T-helper 1 cell treated with Interleukin-12 subunit alpha and Interleukin-12 subunit beta and Interleukin-4 antibody, amounts not matched to agents 30 μg/mL and 1 μg/mL, for 36 hours (primary cell): ENCODE results near the gene OSBPL10.
"Not testable (repeated sequence)": the region's sequence is repeated elsewhere in the genome, so short reads cannot be mapped to it uniquely, and the experiment has no call there.

Source experiments
- H3K27ac Mint-ChIP-seq: one replicate; pipeline ENCODE4 v1.8.0; 2021; ENCODE audit warnings: mild to moderate bottlenecking, mixed read lengths
- H3K27me3 Mint-ChIP-seq: one replicate; pipeline ENCODE4 v1.8.0; 2021; ENCODE audit warnings: low read depth, mixed read lengths
- H3K36me3 Mint-ChIP-seq: one replicate; pipeline ENCODE4 v1.8.0; 2021; ENCODE audit warnings: low read depth, mixed read lengths
- H3K4me1 Mint-ChIP-seq: one replicate; pipeline ENCODE4 v1.8.0; 2021; ENCODE audit warnings: low read depth, mixed read lengths
- H3K4me3 Mint-ChIP-seq: one replicate; pipeline ENCODE4 v1.8.0; 2021; ENCODE audit warnings: mild to moderate bottlenecking, moderate library complexity, mixed read lengths
- H3K9me3 Mint-ChIP-seq: one replicate; pipeline ENCODE4 v1.8.0; 2021; ENCODE audit warnings: mixed read lengths

OSBPL10 gene

DNA sequence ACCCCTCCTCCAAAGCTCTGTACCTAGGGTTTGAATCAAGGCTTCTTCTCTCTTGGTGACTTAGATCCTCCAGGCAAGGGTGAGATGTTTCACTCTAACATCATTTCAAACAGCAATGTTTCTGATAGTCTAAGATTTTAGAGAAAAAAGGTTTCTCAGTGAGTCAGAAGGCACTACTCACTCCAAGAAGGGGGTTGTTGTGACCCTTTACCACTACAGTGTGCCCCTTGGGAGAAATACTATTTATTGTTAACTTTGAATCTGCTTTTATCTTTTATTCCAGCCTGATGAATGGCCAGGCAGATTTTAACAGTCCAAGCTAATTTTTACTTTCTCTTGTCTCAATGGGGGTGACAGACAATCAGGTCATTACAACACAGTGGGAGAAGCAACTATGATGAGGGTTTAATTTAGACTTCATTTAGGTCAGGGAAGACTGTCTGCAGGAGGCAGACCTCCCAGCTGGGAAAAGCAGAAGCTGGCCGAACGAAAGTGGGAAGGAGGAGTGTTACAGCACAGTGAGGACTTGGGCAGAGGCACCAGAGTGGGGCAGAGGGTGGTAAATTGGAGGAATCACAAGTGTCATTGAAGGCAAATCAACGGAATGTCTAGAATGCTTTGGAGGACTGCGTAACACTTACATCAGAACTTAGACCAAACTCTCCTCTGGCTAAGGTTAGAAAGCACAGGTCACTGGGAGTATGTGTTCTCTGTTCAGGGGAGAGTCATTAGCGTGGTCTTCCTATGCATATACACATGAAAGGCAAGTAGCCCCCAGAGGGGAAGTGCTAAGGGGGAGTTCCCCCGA, 21.7 kb upstream of the OSBPL10 start:
- Mint-ChIP-seq H3K4me3 (no peak overlapping the region), H3K27me3 (peaks cover 5% of the 10 kb centered on the region), H3K9me3 (peaks cover 7% of the 10 kb centered on the region), H3K4me1 (peaks cover 2% of the 10 kb centered on the region), H3K27ac (no peak overlapping the region), H3K36me3 (peaks cover 2% of the 10 kb centered on the region)

DNA sequence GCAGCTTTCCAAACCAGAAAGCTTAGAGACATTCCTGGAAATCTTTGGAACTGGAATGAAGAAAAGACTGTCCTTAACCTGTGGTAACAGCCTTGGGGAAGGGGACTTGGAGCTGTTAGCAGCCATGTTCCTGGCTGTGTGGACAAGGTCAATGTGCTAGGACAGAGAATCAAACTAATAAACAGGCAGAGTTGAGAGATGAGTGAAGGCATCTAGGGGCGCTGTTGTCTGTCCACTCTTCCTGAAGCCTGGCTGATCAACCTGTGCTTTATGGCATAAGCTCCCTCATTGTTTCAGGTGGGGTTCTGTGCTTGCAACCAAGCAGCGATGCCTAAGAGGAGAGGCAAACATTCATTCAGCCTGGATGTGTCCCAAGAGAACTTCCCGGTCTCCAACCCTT, 19.8 kb upstream of the OSBPL10 start:
- H3K27me3 Mint-ChIP-seq = peaks cover 5% of the 10 kb centered on the region
- peaks cover 4% of the 10 kb centered on the region for H3K9me3 Mint-ChIP-seq
- H3K4me1 Mint-ChIP-seq = peaks cover 6% of the 10 kb centered on the region
- H3K27ac Mint-ChIP-seq = no peak overlapping the region
- H3K36me3 Mint-ChIP-seq = peaks cover 2% of the 10 kb centered on the region
- H3K4me3 Mint-ChIP-seq = no peak overlapping the region

DNA sequence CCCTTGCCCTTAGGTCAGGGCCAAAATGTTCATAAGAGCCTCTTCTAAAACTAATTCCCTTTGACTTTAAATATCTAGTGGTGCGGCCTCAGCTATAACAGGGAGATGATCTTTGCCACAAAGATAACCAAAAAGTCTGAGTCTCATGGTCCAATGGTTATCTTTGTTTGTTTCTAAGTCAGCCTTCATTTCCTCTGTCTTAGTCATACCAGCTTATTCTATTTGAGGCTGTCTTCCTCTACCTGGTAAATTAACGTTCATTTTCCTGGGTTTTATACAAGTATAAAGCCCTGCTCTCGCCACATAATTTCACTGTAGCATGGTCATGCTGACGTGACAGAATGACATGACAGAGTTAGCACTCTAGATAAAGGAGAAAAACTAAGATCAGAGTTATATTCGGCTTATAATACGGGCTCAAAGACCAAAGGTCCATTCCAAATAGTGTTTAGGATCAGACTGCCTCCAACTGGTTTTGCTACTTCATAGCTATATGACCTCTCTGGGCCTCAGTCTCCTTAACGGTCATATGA, 18.9 kb upstream of the OSBPL10 start:
- peaks cover 5% of the 10 kb centered on the region for H3K9me3 Mint-ChIP-seq
- H3K36me3 Mint-ChIP-seq = peaks cover 2% of the 10 kb centered on the region
- H3K4me3 Mint-ChIP-seq = no peak overlapping the region
- peaks cover 5% of the 10 kb centered on the region for H3K27me3 Mint-ChIP-seq
- no peak overlapping the region for H3K27ac Mint-ChIP-seq
- peaks cover 6% of the 10 kb centered on the region for H3K4me1 Mint-ChIP-seq

DNA sequence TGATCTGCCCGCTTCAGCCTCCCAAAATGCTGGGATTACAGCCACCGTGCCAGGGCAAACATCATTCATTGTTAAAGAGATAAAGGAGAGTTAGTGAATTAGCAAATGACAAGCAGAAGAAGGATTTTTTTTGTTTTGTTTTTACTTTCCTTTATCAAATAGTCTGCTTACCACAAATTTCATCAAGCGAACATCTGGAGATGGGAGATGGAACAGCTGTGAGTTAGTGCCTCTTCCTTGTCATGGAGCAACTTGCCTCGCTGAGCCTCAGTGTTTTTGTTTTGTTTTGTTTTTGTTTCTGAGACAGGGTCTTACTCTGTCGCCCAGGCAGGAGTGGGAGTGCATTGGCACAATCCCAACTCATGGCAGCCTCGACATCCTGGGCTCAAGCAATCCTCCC, 16.4 kb upstream of the OSBPL10 start:
- H3K27ac Mint-ChIP-seq = no peak overlapping the region
- H3K9me3 Mint-ChIP-seq = peaks cover 18% of the 10 kb centered on the region
- peaks cover 6% of the 10 kb centered on the region for H3K4me1 Mint-ChIP-seq
- no peak overlapping the region for H3K4me3 Mint-ChIP-seq
- H3K27me3 Mint-ChIP-seq = no peaks in the 10 kb centered on the region
- H3K36me3 Mint-ChIP-seq = peaks cover 4% of the 10 kb centered on the region

DNA sequence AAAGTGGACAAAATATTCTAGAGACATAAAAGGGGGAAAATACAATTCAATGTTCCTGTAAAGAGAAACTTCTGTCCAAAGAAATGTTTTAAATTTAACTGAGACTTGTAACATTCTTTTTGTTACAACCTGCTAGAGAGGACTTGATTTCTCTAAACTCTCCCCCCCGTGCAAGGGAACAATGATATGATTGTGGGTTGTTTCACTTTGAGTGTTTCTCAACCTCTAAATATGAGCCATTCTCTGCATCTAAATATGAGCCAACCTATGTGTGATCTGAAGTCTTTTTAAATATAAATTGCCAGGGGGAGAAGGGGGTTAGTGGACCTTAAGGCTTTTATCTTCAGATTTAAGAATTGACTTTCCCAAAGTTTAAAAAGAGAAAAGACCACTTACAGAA, 15.1 kb upstream of the OSBPL10 start:
- no peaks in the 10 kb centered on the region for H3K27me3 Mint-ChIP-seq
- H3K4me1 Mint-ChIP-seq = peaks cover 6% of the 10 kb centered on the region
- H3K9me3 Mint-ChIP-seq = peaks cover 21% of the 10 kb centered on the region
- H3K36me3 Mint-ChIP-seq = peaks cover 4% of the 10 kb centered on the region
- H3K27ac Mint-ChIP-seq = no peak overlapping the region
- no peak overlapping the region for H3K4me3 Mint-ChIP-seq

DNA sequence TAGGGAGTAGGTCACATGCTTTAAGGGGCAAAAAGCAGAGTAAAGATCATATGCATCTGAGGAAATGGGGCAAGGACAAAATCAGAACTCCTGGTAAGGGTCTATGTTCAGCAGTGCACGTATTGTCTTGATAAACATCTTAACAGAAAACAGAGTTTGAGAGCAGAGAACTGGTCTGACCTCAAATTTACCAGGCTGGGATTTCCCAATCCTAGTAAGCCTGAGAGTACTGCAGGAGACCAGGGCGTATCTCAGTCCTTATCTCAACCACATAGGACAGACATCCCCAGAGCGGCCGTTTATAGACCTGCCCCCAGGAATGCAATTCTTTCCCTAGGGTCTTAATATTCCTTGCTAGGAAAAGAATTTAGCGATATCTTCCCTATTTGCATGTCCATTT, 14.0 kb upstream of the OSBPL10 start:
- not testable (repeated sequence) for H3K27ac Mint-ChIP-seq, H3K27me3 Mint-ChIP-seq, H3K4me1 Mint-ChIP-seq, H3K36me3 Mint-ChIP-seq, H3K4me3 Mint-ChIP-seq
- H3K9me3 Mint-ChIP-seq = peaks cover 21% of the 10 kb centered on the region

- Mint-ChIP-seq H3K27me3 (no peaks in the 10 kb centered on the region), H3K27ac (no peak overlapping the region), H3K4me3 (no peak overlapping the region), H3K4me1 (peaks cover 4% of the 10 kb centered on the region), H3K36me3 (peaks cover 4% of the 10 kb centered on the region), H3K9me3 (peaks cover 21% of the 10 kb centered on the region)
Observed at GRCh38 chr3:31993843-31994242, 12.8 kb upstream of the OSBPL10 start.

DNA sequence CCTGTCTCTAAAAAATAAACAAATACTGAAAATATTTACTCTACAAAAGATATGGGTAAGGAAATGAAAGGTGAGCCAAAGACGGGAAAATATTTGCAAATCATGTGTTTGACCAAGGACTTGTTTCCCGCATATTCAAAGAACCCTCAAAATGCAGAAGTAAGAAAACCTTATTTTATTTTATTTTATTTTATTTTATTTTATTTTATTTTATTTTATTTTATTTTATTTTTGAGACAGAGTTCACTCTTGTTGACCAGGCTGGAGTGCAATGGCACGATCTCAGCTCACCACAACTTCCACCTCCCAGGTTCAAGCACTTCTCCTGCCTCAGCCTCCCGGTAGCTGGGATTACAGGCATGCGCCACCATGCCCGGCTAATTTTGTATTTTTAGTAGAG, 11.9 kb upstream of the OSBPL10 start:
- H3K9me3 Mint-ChIP-seq = peaks cover 17% of the 10 kb centered on the region
- H3K27me3 Mint-ChIP-seq, H3K36me3 Mint-ChIP-seq, H3K4me1 Mint-ChIP-seq, H3K27ac Mint-ChIP-seq, H3K4me3 Mint-ChIP-seq: not testable (repeated sequence)

DNA sequence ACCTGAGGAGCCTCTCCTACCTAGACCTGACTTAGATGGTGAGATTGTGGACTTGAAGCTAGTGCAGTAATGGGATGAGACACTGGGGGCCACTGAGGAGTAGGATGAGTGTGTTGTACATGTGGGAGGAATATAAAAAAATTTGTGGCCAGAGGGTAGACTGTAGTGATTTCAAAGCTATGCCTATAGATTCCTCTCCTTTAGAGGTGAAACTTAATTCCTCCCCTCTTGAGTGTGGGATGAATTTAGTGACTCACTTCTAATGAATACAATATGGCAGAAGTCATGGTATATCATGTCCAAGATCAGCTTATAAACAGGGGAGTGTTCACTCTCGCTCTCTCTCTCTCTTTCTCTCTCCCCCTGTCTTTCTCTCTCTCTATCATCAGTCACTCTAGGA, 7.2 kb upstream of the OSBPL10 start:
- Mint-ChIP-seq H3K9me3 (peaks cover 4% of the 10 kb centered on the region), H3K36me3 (no peaks in the 10 kb centered on the region), H3K27ac (no peak overlapping the region), H3K4me1 (no peaks in the 10 kb centered on the region), H3K27me3 (no peaks in the 10 kb centered on the region), H3K4me3 (no peak overlapping the region)

- Mint-ChIP-seq H3K36me3 (no peaks in the 10 kb centered on the region), H3K4me1 (no peaks in the 10 kb centered on the region), H3K4me3 (no peak overlapping the region), H3K27me3 (peaks cover 18% of the 10 kb centered on the region), H3K27ac (no peak overlapping the region), H3K9me3 (no peaks in the 10 kb centered on the region)
Observed at GRCh38 chr3:31985831-31986230, 4.8 kb upstream of the OSBPL10 start.

DNA sequence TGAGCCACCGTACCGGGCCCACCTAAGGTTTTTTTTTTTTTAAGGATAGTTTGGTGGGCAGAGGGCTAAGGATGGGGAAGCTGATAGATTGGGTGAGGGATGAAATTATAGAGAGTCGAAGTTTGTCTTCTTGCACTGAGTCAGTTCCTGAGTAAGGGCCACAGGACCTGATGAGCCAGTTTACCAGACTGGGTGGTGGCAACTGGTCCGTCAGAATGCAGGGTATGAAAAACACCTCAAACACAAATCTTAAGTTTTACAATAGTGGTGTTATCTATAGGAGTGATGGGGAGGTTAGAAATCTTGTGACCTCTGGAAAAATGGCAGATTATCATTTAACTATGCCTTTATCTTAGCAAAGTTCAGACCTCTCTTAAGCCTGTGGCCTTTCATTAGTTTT, 3.3 kb upstream of the OSBPL10 start:
- Mint-ChIP-seq H3K4me1 (peaks cover 7% of the 10 kb centered on the region), H3K36me3 (no peaks in the 10 kb centered on the region), H3K9me3 (no peaks in the 10 kb centered on the region), H3K4me3 (no peak overlapping the region), H3K27ac (no peak overlapping the region), H3K27me3 (peaks cover 22% of the 10 kb centered on the region)

- Mint-ChIP-seq H3K4me1 (peaks cover 19% of the 10 kb centered on the region), H3K27ac (no peak overlapping the region), H3K4me3 (peak overlapping the region; percentile 81), H3K36me3 (no peaks in the 10 kb centered on the region), H3K9me3 (no peaks in the 10 kb centered on the region), H3K27me3 (peaks cover 25% of the 10 kb centered on the region)
Observed at GRCh38 chr3:31980530-31981205, 394 bp downstream of the OSBPL10 start.

- Mint-ChIP-seq H3K4me3 (peak overlapping the region; percentile 66), H3K4me1 (peaks cover 19% of the 10 kb centered on the region), H3K27me3 (peaks cover 25% of the 10 kb centered on the region), H3K9me3 (no peaks in the 10 kb centered on the region), H3K27ac (peak overlapping the region; percentile 42), H3K36me3 (no peaks in the 10 kb centered on the region)
Observed at GRCh38 chr3:31979001-31979697, 1.9 kb downstream of the OSBPL10 start.

GRCh38 chr3:31978553-31978952, 2.5 kb downstream of the OSBPL10 start:
- Mint-ChIP-seq H3K27ac (no peak overlapping the region), H3K4me1 (peaks cover 19% of the 10 kb centered on the region), H3K36me3 (no peaks in the 10 kb centered on the region), H3K9me3 (no peaks in the 10 kb centered on the region), H3K4me3 (no peak overlapping the region), H3K27me3 (peaks cover 25% of the 10 kb centered on the region)

DNA sequence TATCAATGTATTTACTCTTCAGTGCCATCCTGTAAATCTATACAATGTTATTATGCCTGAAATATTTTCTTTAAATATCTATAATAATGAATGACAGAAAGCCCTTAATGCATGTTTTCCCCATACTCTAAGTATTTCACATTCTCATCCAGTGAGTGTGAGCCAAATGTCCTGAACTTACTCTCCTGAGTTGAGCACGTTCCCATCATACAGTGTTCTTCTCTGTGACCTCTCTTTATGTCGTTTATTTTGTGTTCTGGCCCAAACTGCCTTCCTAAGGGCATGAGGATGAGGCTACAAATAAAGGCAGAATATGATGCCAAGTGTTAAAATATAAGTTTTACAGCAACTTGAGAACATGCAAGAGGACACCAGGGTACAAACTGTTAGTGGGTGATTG, 3.3 kb downstream of the OSBPL10 start:
- H3K27me3 Mint-ChIP-seq = peaks cover 21% of the 10 kb centered on the region
- no peak overlapping the region for H3K4me3 Mint-ChIP-seq
- no peaks in the 10 kb centered on the region for H3K9me3 Mint-ChIP-seq
- H3K36me3 Mint-ChIP-seq = no peaks in the 10 kb centered on the region
- peaks cover 19% of the 10 kb centered on the region for H3K4me1 Mint-ChIP-seq
- H3K27ac Mint-ChIP-seq = no peak overlapping the region
